H1 (cell line): ENCODE measurements around the gene LTA. TPM values are rescaled to one million over a fixed set of nuclear protein-coding genes. Genes with fewer than 3 reads are reported as not detected.

Experiments used
- CTCF ChIA-PET: fragments of 300-600 bp; sonication (Branson Sonifier 250); formaldehyde crosslinking; loops from one replicate; lab custom pipeline; 2021; ENCODE audit not compliant: partially characterized antibody; lab: Charles Lee
- POLR2A ChIA-PET: fragments of 300-600 bp; sonication (Branson Sonifier 250); formaldehyde crosslinking; loops from one replicate; lab custom pipeline; 2021; ENCODE audit warnings: inconsistent platforms; ENCODE audit not compliant: partially characterized antibody; lab: Charles Lee
- DNase-seq, 2 experiments: peaks; one replicate each; pipeline versions ENCODE4 v3.0.0 to v3.0.0-alpha.2; 2010 to 2022; ENCODE audit warnings: low spot score in 2 of 2, low read depth in 1 of 2, mixed read lengths in 1 of 2
- FAIRE-seq: peaks from 2 replicates; lab custom pipeline; 2011; peaks lifted over from hg19 to GRCh38; lab: Jason Lieb, UNC
- H2AFZ ChIP-seq: 2 replicates; pipeline ENCODE4 v1.8.1; 2012; ENCODE audit warnings: low read length, inconsistent platforms
- H2AK5ac ChIP-seq: 2 replicates; pipeline ENCODE4 v1.6.1; 2013; ENCODE audit warnings: low read depth, low read length
- H2BK120ac ChIP-seq: replicated peaks from 2 replicates; pipeline ENCODE3; 2013; ENCODE audit warnings: low read depth, low read length, inconsistent platforms
- H2BK12ac ChIP-seq: 2 replicates; pipeline ENCODE4 v1.6.1; 2013; ENCODE audit warnings: low read depth, low read length
- H2BK15ac ChIP-seq: 2 replicates; pipeline ENCODE4 v1.6.1; 2013; ENCODE audit warnings: low read length
- H2BK20ac ChIP-seq: 2 replicates; pipeline ENCODE4 v1.6.1; 2013; ENCODE audit warnings: low read length
- H2BK5ac ChIP-seq: 2 replicates; pipeline ENCODE4 v1.6.1; 2013; ENCODE audit warnings: low read depth, low read length
- H3K14ac ChIP-seq: 2 replicates; pipeline ENCODE4 v1.6.1; 2013; ENCODE audit warnings: inconsistent platforms; ENCODE audit not compliant: insufficient read length
- H3K18ac ChIP-seq: 2 replicates; pipeline ENCODE4 v1.6.1; 2013; ENCODE audit warnings: low read length; ENCODE audit errors: extremely low read depth
- H3K23ac ChIP-seq: 2 replicates; pipeline ENCODE4 v1.6.1; 2013; ENCODE audit warnings: inconsistent platforms; ENCODE audit not compliant: insufficient read length
- H3K23me2 ChIP-seq: 2 replicates; pipeline ENCODE4 v1.6.1; 2013; ENCODE audit warnings: low read depth, low read length
- H3K27ac ChIP-seq: 2 replicates; pipeline ENCODE4 v1.6.1; 2011; ENCODE audit warnings: low read depth, low read length, inconsistent platforms
- H3K27me3 ChIP-seq, 4 experiments: replicated peaks in 1 of 4; 1 replicate in 1 of 4; 2 replicates in 3 of 4; pipeline versions ENCODE4 v1.6.1 to v1.8.1; 2011 to 2013; ENCODE audit warnings: low read length in 3 of 4, mild to moderate bottlenecking in 3 of 4, inconsistent platforms in 2 of 4, mixed read lengths in 2 of 4, moderate library complexity in 1 of 4; ENCODE audit not compliant: control insufficient read depth in 3 of 4, insufficient read depth in 3 of 4; ENCODE audit errors: extremely low read depth in 1 of 4
- H3K36me3 ChIP-seq, 4 experiments: 2 replicates each; pipeline versions ENCODE4 v1.6.1 to v1.8.1; 2011 to 2013; ENCODE audit warnings: mild to moderate bottlenecking in 4 of 4, low read length in 3 of 4, moderate library complexity in 2 of 4, control low read depth in 1 of 4, inconsistent platforms in 1 of 4; ENCODE audit not compliant: insufficient read depth in 4 of 4, control insufficient read depth in 2 of 4
- H3K4ac ChIP-seq: replicated peaks from 2 replicates; pipeline ENCODE3; 2013; ENCODE audit warnings: low read length, low read depth, mixed read lengths, inconsistent platforms; ENCODE audit not compliant: insufficient read length
- H3K4me1 ChIP-seq, 4 experiments: replicated peaks in 1 of 4; 1 replicate in 1 of 4; 2 replicates in 3 of 4; pipeline versions ENCODE4 v1.6.1 to v1.8.1; 2011 to 2013; ENCODE audit warnings: low read length in 3 of 4, inconsistent platforms in 2 of 4, mixed read lengths in 1 of 4; ENCODE audit not compliant: insufficient read depth in 4 of 4, control insufficient read depth in 3 of 4
- H3K4me2 ChIP-seq, 2 experiments: 2 replicates each; pipeline versions ENCODE4 v1.6.1 to v1.8.1; 2011 to 2013; ENCODE audit warnings: low read depth in 2 of 2, low read length in 2 of 2, control low read depth in 1 of 2, inconsistent platforms in 1 of 2, mild to moderate bottlenecking in 1 of 2; ENCODE audit not compliant: insufficient read depth in 1 of 2
- H3K4me3 ChIP-seq, 4 experiments: fragments of 200-600, 300-600 bp in 1 of 4; sonication (generic), shearing (Covaris generic), sonication (Bioruptor Twin) in 1 of 4; 2 replicates each; pipeline versions ENCODE4 v1.5.1 to v1.8.1; 2011 to 2016; ENCODE audit warnings: low read length in 4 of 4, low read depth in 3 of 4, control low read depth in 2 of 4, inconsistent platforms in 2 of 4, mild to moderate bottlenecking in 2 of 4, mixed read lengths in 1 of 4, moderate library complexity in 1 of 4; ENCODE audit not compliant: insufficient read depth in 2 of 4; ENCODE audit errors: extremely low read depth in 1 of 4
- H3K56ac ChIP-seq: replicated peaks from 2 replicates; pipeline ENCODE3; 2013; ENCODE audit warnings: low read depth, mild to moderate bottlenecking, mixed read lengths, low read length, inconsistent platforms; ENCODE audit not compliant: insufficient read length
- H3K79me1 ChIP-seq: 2 replicates; pipeline ENCODE4 v1.6.1; 2013; ENCODE audit warnings: low read depth, low read length, control low read depth
- H3K79me2 ChIP-seq, 2 experiments: 2 replicates each; pipeline versions ENCODE4 v1.6.1 to v1.8.1; 2012 to 2013; ENCODE audit warnings: low read length in 2 of 2, mild to moderate bottlenecking in 2 of 2, inconsistent platforms in 1 of 2; ENCODE audit not compliant: insufficient read depth in 2 of 2, control insufficient read depth in 1 of 2
- H3K9ac ChIP-seq, 4 experiments: replicated peaks in 1 of 4; 1 replicate in 1 of 4; 2 replicates in 3 of 4; pipeline versions ENCODE4 v1.6.1 to v1.8.1; 2011 to 2013; ENCODE audit warnings: low read depth in 3 of 4, low read length in 3 of 4, control low read depth in 2 of 4, mild to moderate bottlenecking in 2 of 4, moderate library complexity in 2 of 4, inconsistent platforms in 1 of 4; ENCODE audit errors: extremely low read depth in 1 of 4
- H3K9me3 ChIP-seq, 2 experiments: 2 replicates each; pipeline versions ENCODE4 v1.6.1 to v1.8.1; 2012 to 2013; ENCODE audit warnings: mild to moderate bottlenecking in 2 of 2, moderate library complexity in 2 of 2, control low read depth in 1 of 2, inconsistent platforms in 1 of 2, low read depth in 1 of 2, low read length in 1 of 2, mixed read lengths in 1 of 2; ENCODE audit not compliant: insufficient read depth in 2 of 2
- H4K20me1 ChIP-seq, 2 experiments: replicated peaks in 1 of 2; 2 replicates each; pipeline versions ENCODE3 to v1.8.1; 2011 to 2013; ENCODE audit warnings: inconsistent platforms in 2 of 2, low read length in 2 of 2, mild to moderate bottlenecking in 1 of 2; ENCODE audit not compliant: insufficient read depth in 2 of 2, control insufficient read depth in 1 of 2
- H4K5ac ChIP-seq: 2 replicates; pipeline ENCODE4 v1.6.1; 2013; ENCODE audit warnings: low read length, low read depth, mixed read lengths, inconsistent platforms; ENCODE audit not compliant: insufficient read length
- H4K8ac ChIP-seq: 2 replicates; pipeline ENCODE4 v1.8.0; 2013; ENCODE audit warnings: mild to moderate bottlenecking, moderate library complexity, low read length, inconsistent platforms; ENCODE audit not compliant: insufficient read depth; ENCODE audit errors: extremely low read depth
- H4K91ac ChIP-seq: replicated peaks from 2 replicates; pipeline ENCODE3; 2013; ENCODE audit warnings: low read length, mixed read lengths, inconsistent platforms; ENCODE audit not compliant: insufficient read length
- BCL11A ChIP-seq, 2 experiments: IDR thresholded peaks; one replicate each; pipeline ENCODE4 v1.6.1; 2011; ENCODE audit warnings: low read depth in 2 of 2, low read length in 2 of 2, mild to moderate bottlenecking in 2 of 2
- CHD1 ChIP-seq: IDR thresholded peaks from 2 replicates; pipeline ENCODE4 v1.6.1; 2012; ENCODE audit warnings: low read depth, low read length, improper control_type of control experiment
- SP2 ChIP-seq: IDR thresholded peaks from 2 replicates; pipeline ENCODE4 v1.6.1; 2012; ENCODE audit warnings: mild to moderate bottlenecking, low read length, inconsistent platforms
- WGBS, 2 experiments: shearing (Covaris generic) in 1 of 2; methylation state at CpG; one replicate each; pipeline versions ENCODE4 v1.1.6 to v1.1.7; 2013 to 2015; ENCODE audit warnings: low lambda C conversion rate in 2 of 2, mixed read lengths in 2 of 2, inconsistent platforms in 1 of 2, low coverage in 1 of 2, missing lambda C conversion rate in 1 of 2; ENCODE audit not compliant: insufficient replicate concordance in 2 of 2, insufficient coverage in 1 of 2, insufficient read length in 1 of 2; ENCODE audit errors: extremely low coverage in 1 of 2, missing lambda C conversion rate in 1 of 2; 5-methylcytosine and 5-hydroxymethylcytosine counted together
- polyA plus RNA-seq, 7 experiments: library from polyadenylated mRNA; depleted of rRNA in 3 of 7; stranded (reverse) in 5 of 7; unstranded in 2 of 7; fragments of >200 nt in 5 of 7; fragments of 200-250 nt in 2 of 7; gene quantifications; 1 replicate in 5 of 7; 2 replicates in 1 of 7; 4 replicates in 1 of 7; pipeline versions ENCODE4 v1.2.1 to v1.2.3, GENCODE V29; 2011 to 2013; ENCODE audit warnings: missing spikeins in 2 of 7, mixed read lengths in 2 of 7
- total RNA-seq: library from RNA; stranded (reverse); fragmentation: NEBNext Ultra II Directional; extraction: Animal tissue kit (Norgen Biotek cat#: 25700); gene quantifications from 2 replicates; pipeline ENCODE4 v1.2.1, GENCODE V29; 2021

The LTA gene
- total and polyA plus RNA-seq, 2 of the 8 experiments (the other 6 are each of a cell fraction or from before 2014, with no cell fraction given): not detected

DNA sequence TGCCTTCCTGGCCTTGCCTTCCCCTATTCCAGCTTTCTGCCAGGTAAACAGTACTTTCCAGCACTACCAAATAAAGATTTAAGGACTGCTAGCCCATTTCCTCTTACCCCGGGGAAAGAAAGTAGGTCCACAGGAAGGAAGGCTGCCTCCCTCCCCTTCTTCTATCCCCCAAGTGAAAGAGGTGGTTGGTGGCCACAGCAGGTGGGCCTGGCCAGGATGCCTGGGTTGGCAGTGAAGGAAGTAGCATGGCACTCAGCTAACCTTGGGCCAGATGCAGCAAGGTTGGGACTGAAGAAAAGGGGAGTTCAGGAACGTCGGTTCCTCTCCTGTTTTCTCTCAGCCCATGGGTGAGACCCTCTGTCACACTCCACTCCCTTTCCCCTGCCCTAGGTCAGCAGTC, 15.8 kb upstream of the LTA start:
- Histone ChIP-seq H3K4me1 (no peaks in the 10 kb centered on the region), H4K20me1 (no peaks in the 10 kb centered on the region), H3K56ac (no peak overlapping the region), H3K27me3 (no peaks in the 10 kb centered on the region), H4K5ac (no peak overlapping the region), H4K8ac (no peak overlapping the region), H3K14ac (no peak overlapping the region), H3K4ac (no peak overlapping the region), H3K9me3 (no peaks in the 10 kb centered on the region), H3K79me2 (no peaks in the 10 kb centered on the region), H3K27ac (no peak overlapping the region), H4K91ac (no peak overlapping the region), H3K36me3 (peaks cover 2 to 15% (median 5%) of the 10 kb centered on the region in 4 experiments; a peak in 5 of 8 replicates), H3K79me1 (no peaks in the 10 kb centered on the region), H3K4me2 (no peak overlapping the region), H3K9ac (no peak overlapping the region), H2AFZ (no peak overlapping the region), H3K23ac (no peak overlapping the region), H3K4me3 (no peak overlapping the region), H2AK5ac (no peak overlapping the region), H3K23me2 (no peaks in the 10 kb centered on the region), H2BK12ac (no peak overlapping the region), H3K18ac (no peak overlapping the region), H2BK5ac (no peak overlapping the region), H2BK20ac (no peak overlapping the region), H2BK15ac (no peak overlapping the region), H2BK120ac (no peak overlapping the region)
- POLR2A ChIA-PET: interaction anchor here (1.1 to 10.9 kb wide), 7 partner anchors 9 to 71 kb away, joined by 3 to 110 read pairs (median 5); partner anchors contain the start of genes ATP6V1G2, DDX39B, LTB and NFKBIL1
- WGBS, 2 experiments: 95% methylated on average over 3 of the region's 3 CpGs; no CpG with 5 or more reads in 1 of the 2 experiments
- CTCF ChIA-PET: interaction anchor here (0.6 to 24.7 kb wide), 7 partner anchors 10 to 45 kb away, joined by 3 to 613 read pairs (median 6); partner anchors contain the start of genes ATP6V1G2, LST1, LTB and NCR3
- DNase-seq: no peak
- no peak for FAIRE-seq
- TF ChIP-seq SP2 (no peak), BCL11A (IDR thresholded peaks at IDR 0.05; ENCODE audit: low read depth in 2 of 2, low read length in 2 of 2) (no peak), CHD1 (no peak)
